Measurements from ENCODE around the gene C6orf163.

GRCh38 chr6:87349896-87350295 lies 5.3 kb downstream of the C6orf163 start:
- TF ChIP-seq CTCF (IDR thresholded peaks at IDR 0.05) (no peak), POLR2A (IDR thresholded peaks at IDR 0.05) (no peak)
